Panc1 (cell line): ENCODE data around the gene RAB11FIP5. TPM values are rescaled to one million over a fixed set of nuclear protein-coding genes. Genes with fewer than 3 reads are reported as not detected.

Experiments
- ATAC-seq: fragments of 200-7000 bp; cut with Tn5 transposase; 2 replicates; pipeline ENCODE4 v1.9.1; 2020; ENCODE audit warnings: mild to moderate bottlenecking, moderate library complexity
- BruUV-seq: library from RNA; stranded (reverse); fragments of 400-500 nt; replicated peaks from 2 replicates; lab custom pipeline; 2021; lab: Mats Ljungman, UMichigan
- CTCF ChIA-PET: fragments of 300-600 bp; sonication (Branson Sonifier 250); formaldehyde crosslinking; loops from one replicate; lab custom pipeline; 2022; ENCODE audit warnings: antibody characterized with exemption; lab: Charles Lee
- POLR2A ChIA-PET: fragments of 300-600 bp; sonication (Branson Sonifier 250); formaldehyde crosslinking; loops from one replicate; lab custom pipeline; 2022; ENCODE audit warnings: antibody characterized with exemption; lab: Charles Lee
- DNase-seq: peaks from one replicate; pipeline ENCODE4 v3.0.0-alpha.2; 2010; ENCODE audit warnings: low read depth, low spot score
- H3K27ac ChIP-seq: 2 replicates; pipeline ENCODE4 v1.5.1; 2011; ENCODE audit warnings: mild to moderate bottlenecking, low read length, inconsistent platforms
- H3K27me3 ChIP-seq: fragments of 200-500 bp; sonication (Bioruptor generic); 2 replicates; pipeline ENCODE4 v1.6.0; 2014; ENCODE audit warnings: low read length, inconsistent platforms; ENCODE audit not compliant: control insufficient read depth, insufficient read depth
- H3K36me3 ChIP-seq: fragments of 200-500 bp; sonication (Bioruptor generic); 2 replicates; pipeline ENCODE4 v1.5.1; 2014; ENCODE audit warnings: inconsistent platforms, mild to moderate bottlenecking, low read length, moderate library complexity; ENCODE audit not compliant: control insufficient read depth, insufficient read depth
- H3K4me1 ChIP-seq: 2 replicates; pipeline ENCODE4 v1.5.1; 2011; ENCODE audit warnings: inconsistent platforms, mild to moderate bottlenecking, low read length, moderate library complexity; ENCODE audit not compliant: control insufficient read depth, insufficient read depth
- H3K4me3 ChIP-seq, 2 experiments: 2 replicates each; pipeline ENCODE4 v1.5.1; 2011 to 2012; ENCODE audit warnings: low read depth in 2 of 2, low read length in 2 of 2, mild to moderate bottlenecking in 2 of 2, inconsistent platforms in 1 of 2, moderate library complexity in 1 of 2
- H3K9me3 ChIP-seq: fragments of 200-500 bp; sonication (Bioruptor generic); 2 replicates; pipeline ENCODE4 v1.5.1; 2014; ENCODE audit warnings: low read depth, mild to moderate bottlenecking, inconsistent platforms, low read length, moderate library complexity; ENCODE audit not compliant: control insufficient read depth, insufficient read depth
- POLR2AphosphoS5 ChIP-seq: IDR thresholded peaks from 2 replicates; pipeline ENCODE4 v1.6.1; 2012; ENCODE audit warnings: mild to moderate bottlenecking, low read depth, low read length, moderate library complexity
- REST ChIP-seq, 2 experiments: IDR thresholded peaks; 2 replicates each; pipeline ENCODE4 v1.6.1; 2011 to 2012; ENCODE audit warnings: low read depth in 2 of 2, control low read depth in 1 of 2, low read length in 1 of 2, mild to moderate bottlenecking in 1 of 2, moderate library complexity in 1 of 2; ENCODE audit not compliant: insufficient read depth in 1 of 2
- SIN3A ChIP-seq: IDR thresholded peaks from 2 replicates; pipeline ENCODE4 v1.6.1; 2012; ENCODE audit warnings: low read depth, mild to moderate bottlenecking, low read length, moderate library complexity, borderline replicate concordance; ENCODE audit not compliant: insufficient read depth
- TCF7L2 ChIP-seq: IDR thresholded peaks from 2 replicates; pipeline ENCODE4 v1.6.1; 2011; ENCODE audit warnings: mild to moderate bottlenecking, low read depth, low read length, inconsistent platforms
- in situ Hi-C: cut with HindIII; loops from 2 replicates; pipeline ENCODE4 v1.10.0; 2016; ENCODE audit warnings: low sequenced_read_pairs, low pct_unique_long_range_greater_than_20kb
- intact Hi-C: fragments of 100-400 bp; cut with micrococcal nuclease; formaldehyde crosslinking; loops from one replicate; pipeline ENCODE4 v1.10.0; 2022; ENCODE audit not compliant: unreplicated experiment
- total RNA-seq: library from RNA; stranded (reverse); gene quantifications from one replicate; pipeline ENCODE4 v1.2.1, GENCODE V29; 2021; ENCODE audit not compliant: unreplicated experiment
- TF ChIP-seq, protein P1 (sequence below): fragments of 450-650 bp; IDR thresholded peaks from 2 replicates; pipeline ENCODE4 v1.5.1; 2017; ENCODE audit warnings: mild to moderate bottlenecking

RAB11FIP5 gene
- total RNA-seq, 1 experiment from 2014 or later = 27.3 TPM

DNA sequence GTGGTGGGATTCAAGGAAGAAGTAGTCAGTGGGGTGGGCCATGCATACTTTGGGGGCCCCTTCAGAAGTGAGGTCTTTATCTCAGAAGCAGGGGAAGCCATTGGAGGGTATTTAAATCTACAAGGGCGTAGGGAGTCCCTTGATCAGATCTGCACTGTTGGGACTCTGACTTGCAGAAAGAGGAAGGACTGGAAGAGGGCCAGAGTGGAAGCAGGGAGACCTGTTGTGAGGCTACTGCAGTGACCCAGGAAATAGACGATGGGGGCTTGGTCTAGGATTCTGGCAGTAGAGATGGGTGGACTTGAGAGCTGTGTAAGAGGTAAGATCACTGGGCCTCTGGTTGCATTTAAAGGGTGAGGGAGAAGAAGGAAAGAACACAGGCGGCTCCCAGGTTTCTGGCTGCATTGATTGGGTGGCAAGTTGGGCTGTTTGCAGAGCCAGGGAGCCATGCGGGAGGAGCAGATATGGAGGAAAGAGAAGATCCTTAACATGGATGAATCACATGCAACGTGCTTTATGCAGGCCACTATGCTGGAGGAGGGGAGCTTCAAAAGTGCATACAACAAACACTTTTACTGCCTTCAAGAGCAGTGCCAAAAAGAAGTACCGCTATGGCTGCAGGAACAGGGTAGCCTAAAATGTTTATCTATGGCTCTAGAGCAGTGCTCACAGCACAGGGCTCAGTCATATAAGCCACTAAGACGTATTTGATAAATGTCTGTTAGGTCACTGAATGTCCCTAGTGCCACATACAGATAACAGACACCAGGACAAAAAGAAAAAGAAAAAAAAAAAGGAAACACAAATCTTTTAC lies 43.5 kb downstream of the RAB11FIP5 start:
- Histone ChIP-seq H3K27ac (peak overlapping the region; percentile 89), H3K4me3 (peak overlapping the region; percentile 76 to 90), H3K9me3 (no peaks in the 10 kb centered on the region), H3K4me1 (peaks cover 39% of the 10 kb centered on the region), H3K27me3 (no peaks in the 10 kb centered on the region), H3K36me3 (no peaks in the 10 kb centered on the region; the same call in 1 of the 2 replicates)
- no TSS peak for BruUV-seq
- TF ChIP-seq REST (IDR thresholded peaks at IDR 0.05; ENCODE audit: insufficient read depth in 1 of 2, low read depth in 2 of 2, low read length in 1 of 2) (no peak), POLR2AphosphoS5 (no peak)
- TF ChIP-seq, protein P1, sequence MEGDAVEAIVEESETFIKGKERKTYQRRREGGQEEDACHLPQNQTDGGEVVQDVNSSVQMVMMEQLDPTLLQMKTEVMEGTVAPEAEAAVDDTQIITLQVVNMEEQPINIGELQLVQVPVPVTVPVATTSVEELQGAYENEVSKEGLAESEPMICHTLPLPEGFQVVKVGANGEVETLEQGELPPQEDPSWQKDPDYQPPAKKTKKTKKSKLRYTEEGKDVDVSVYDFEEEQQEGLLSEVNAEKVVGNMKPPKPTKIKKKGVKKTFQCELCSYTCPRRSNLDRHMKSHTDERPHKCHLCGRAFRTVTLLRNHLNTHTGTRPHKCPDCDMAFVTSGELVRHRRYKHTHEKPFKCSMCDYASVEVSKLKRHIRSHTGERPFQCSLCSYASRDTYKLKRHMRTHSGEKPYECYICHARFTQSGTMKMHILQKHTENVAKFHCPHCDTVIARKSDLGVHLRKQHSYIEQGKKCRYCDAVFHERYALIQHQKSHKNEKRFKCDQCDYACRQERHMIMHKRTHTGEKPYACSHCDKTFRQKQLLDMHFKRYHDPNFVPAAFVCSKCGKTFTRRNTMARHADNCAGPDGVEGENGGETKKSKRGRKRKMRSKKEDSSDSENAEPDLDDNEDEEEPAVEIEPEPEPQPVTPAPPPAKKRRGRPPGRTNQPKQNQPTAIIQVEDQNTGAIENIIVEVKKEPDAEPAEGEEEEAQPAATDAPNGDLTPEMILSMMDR = no peak
- ATAC-seq (no peak), DNase-seq (no peak)
- ChIA-PET POLR2A (no interaction called here), CTCF (interaction anchor here (0.8 kb wide), 1 partner anchor 29 kb away, joined by 5 read pairs; no protein-coding TSS in a partner anchor)
- intact Hi-C loops = no loop called here
- in situ Hi-C loops = no loop called here

DNA sequence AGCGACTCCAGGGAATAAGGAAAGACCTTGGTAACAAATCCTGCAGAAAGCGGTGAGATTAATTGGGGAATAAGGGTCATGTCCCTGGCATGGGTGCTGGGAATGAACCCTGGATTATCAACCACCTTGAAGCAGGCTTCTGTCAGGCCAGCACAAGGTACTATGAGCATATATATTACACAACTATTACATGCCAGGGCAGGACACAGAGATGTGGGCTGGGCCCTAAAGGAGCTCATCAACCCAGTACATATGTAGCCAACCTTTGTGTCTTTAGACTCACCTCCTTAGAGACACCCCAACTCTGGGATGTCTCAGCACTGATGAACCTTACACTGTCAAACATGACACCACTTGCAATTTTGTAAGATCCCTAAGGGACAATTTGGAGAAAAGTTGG lies 44.6 kb downstream of the RAB11FIP5 start:
- H3K4me3 ChIP-seq = no peak overlapping the region
- H3K27me3 ChIP-seq = no peaks in the 10 kb centered on the region
- H3K9me3 ChIP-seq = no peaks in the 10 kb centered on the region
- no peaks in the 10 kb centered on the region; the same call in 1 of the 2 replicates for H3K36me3 ChIP-seq
- in situ Hi-C loops = no loop called here
- peaks cover 50% of the 10 kb centered on the region for H3K4me1 ChIP-seq
- intact Hi-C loops = no loop called here
- H3K27ac ChIP-seq = no peak overlapping the region
- TF ChIP-seq TCF7L2 = no peak
- no peak for TF ChIP-seq SIN3A
- TF ChIP-seq POLR2AphosphoS5 = no peak
- TF ChIP-seq REST (IDR thresholded peaks at IDR 0.05; ENCODE audit: insufficient read depth in 1 of 2, low read depth in 2 of 2, low read length in 1 of 2) = no peak
- TF ChIP-seq, protein P1 = no peak
- ChIA-PET POLR2A (no interaction called here), CTCF (no interaction called here)
- BruUV-seq = TSS peak; percentile 48
- no peak for ATAC-seq
- no peak for DNase-seq
